ENCODE data around the gene WFS1. TPM values are rescaled to one million over a fixed set of nuclear protein-coding genes. Genes with fewer than 3 reads are reported as not detected.

Gene WFS1
- total and polyA plus RNA-seq, 2 of the 13 experiments (the other 11 are each of a cell fraction or from before 2014, with no cell fraction given), result 39.1 to 42.2 TPM

DNA sequence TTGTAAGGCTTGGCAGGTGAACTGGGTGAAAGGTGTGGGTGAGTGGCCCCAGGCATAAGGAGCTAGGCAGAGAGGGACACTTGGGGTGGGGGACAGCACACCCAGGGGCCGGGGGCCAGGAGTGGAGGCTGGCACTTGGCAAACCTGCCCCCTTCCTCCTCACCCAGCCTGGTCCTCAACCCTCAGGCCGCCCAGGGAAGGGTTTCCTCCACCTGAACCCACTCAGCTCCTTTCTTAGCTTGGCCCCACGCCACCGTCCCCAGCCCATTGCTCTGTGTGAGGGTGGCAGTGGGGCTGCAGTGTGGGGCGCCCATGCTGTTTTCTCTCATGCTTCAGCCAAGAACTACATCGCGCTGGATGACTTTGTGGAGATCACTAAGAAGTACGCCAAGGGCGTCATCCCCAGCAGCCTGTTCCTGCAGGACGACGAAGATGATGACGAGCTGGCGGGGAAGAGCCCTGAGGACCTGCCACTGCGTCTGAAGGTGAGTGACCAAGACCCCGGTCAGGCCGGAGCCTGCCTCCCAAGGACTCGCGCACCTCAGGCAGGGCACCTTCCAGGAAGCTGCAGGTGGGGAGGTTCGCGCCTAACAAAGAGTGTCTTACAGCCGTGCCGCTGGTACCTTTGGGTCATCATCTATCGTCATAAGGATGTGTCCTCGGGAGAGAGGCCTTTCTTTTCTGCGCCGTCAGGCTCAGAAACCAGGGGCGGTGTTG lies 25.2 kb downstream of the WFS1 start:
- ChIA-PET CTCF (ENCODE audit: low intra/inter-chr PET ratio, low total read pairs) (no interaction called here), POLR2A (no interaction called here)
- Histone ChIP-seq H3K27me3 (ENCODE audit: control insufficient read depth in 1 of 2, insufficient read depth in 2 of 2, low read length in 2 of 2) (no peaks in the 10 kb centered on the region), H3K79me2 (ENCODE audit: insufficient read depth, low read length) (no peaks in the 10 kb centered on the region), H3K4me2 (ENCODE audit: low read depth, low read length) (no peak overlapping the region), H3K9me3 (ENCODE audit: low read length) (no peaks in the 10 kb centered on the region), H4K20me1 (ENCODE audit: insufficient read depth, low read length) (no peaks in the 10 kb centered on the region), H3K4me1 (ENCODE audit: insufficient read depth, low read length) (no peaks in the 10 kb centered on the region), H3K27ac (ENCODE audit: extremely low read length, insufficient read depth, low read length) (no peak overlapping the region), H3K4me3 (replicated peaks in 1 of 3; ENCODE audit: insufficient read depth in 1 of 3, low read depth in 2 of 3, low read length in 3 of 3) (no peak overlapping the region), H3K36me3 (replicated peaks in 1 of 2; ENCODE audit: control insufficient read depth in 1 of 2, insufficient read depth in 2 of 2, low read length in 2 of 2) (peaks cover 41 to 80% of the 10 kb centered on the region in 2 experiments), H2AFZ (ENCODE audit: low read length) (no peak overlapping the region), H3K9ac (ENCODE audit: insufficient read depth, low read depth, low read length) (no peak overlapping the region)
- no peak for ATAC-seq
- no peak for DNase-seq (ENCODE audit: low spot score)
- TF ChIP-seq AGO2 (optimal IDR thresholded peaks at IDR 0.05; ENCODE audit: low read depth, low read length), result peak; percentile 29
- TF ChIP-seq, protein P1, sequence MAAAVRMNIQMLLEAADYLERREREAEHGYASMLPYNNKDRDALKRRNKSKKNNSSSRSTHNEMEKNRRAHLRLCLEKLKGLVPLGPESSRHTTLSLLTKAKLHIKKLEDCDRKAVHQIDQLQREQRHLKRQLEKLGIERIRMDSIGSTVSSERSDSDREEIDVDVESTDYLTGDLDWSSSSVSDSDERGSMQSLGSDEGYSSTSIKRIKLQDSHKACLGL (CRISPR knock-in tag; IDR thresholded peaks at IDR 0.05), result no peak
- in situ Hi-C loops (cut with HindIII; ENCODE audit: extremely low pct_ligation_motif_present, low pct_unique_long_range_greater_than_20kb) (no loop called here), intact Hi-C loops (cut with micrococcal nuclease; ENCODE audit: unreplicated experiment) (no loop called here)
- WGBS (ENCODE audit: low lambda C conversion rate), result 96% methylated on average over 24 of the region's 27 CpGs
- FAIRE-seq, result no peak
- no TSS peak for BruUV-seq (replicated peaks)

DNA sequence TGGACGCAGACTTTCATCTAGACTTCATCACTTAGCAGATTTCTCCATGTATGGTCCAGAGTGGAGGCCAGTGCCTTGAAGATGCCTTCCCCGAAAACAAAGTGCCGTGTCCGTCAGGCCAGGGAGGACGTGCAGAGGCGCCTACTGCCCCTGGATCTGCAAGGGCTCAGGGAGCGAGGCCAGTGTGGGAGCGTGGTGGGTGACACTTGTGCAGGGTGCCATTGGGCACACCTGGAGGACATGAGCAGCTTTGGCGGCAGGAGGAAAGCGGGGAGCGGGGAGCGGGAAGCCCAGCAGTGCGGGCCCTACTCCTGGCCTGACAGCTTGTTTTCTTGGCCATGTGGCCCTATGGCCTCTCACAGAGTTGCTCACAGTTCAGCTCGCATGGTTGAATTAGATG lies 25.8 kb downstream of the WFS1 start:
- CTCF ChIA-PET (ENCODE audit: low intra/inter-chr PET ratio, low total read pairs), result no interaction called here
- Histone ChIP-seq H3K36me3 (replicated peaks in 1 of 2; ENCODE audit: control insufficient read depth in 1 of 2, insufficient read depth in 2 of 2, low read length in 2 of 2) (peaks cover 41 to 79% of the 10 kb centered on the region in 2 experiments), H3K27me3 (ENCODE audit: control insufficient read depth in 1 of 2, insufficient read depth in 2 of 2, low read length in 2 of 2) (no peaks in the 10 kb centered on the region), H3K4me3 (replicated peaks in 1 of 3; ENCODE audit: insufficient read depth in 1 of 3, low read depth in 2 of 3, low read length in 3 of 3) (no peak overlapping the region), H3K9me3 (ENCODE audit: low read length) (no peaks in the 10 kb centered on the region), H3K9ac (ENCODE audit: insufficient read depth, low read depth, low read length) (no peak overlapping the region), H3K4me1 (ENCODE audit: insufficient read depth, low read length) (no peaks in the 10 kb centered on the region), H3K4me2 (ENCODE audit: low read depth, low read length) (no peak overlapping the region), H3K27ac (ENCODE audit: extremely low read length, insufficient read depth, low read length) (no peak overlapping the region), H2AFZ (ENCODE audit: low read length) (no peak overlapping the region), H3K79me2 (ENCODE audit: insufficient read depth, low read length) (no peaks in the 10 kb centered on the region), H4K20me1 (ENCODE audit: insufficient read depth, low read length) (no peaks in the 10 kb centered on the region)
- no TSS peak for BruUV-seq (replicated peaks)
- intact Hi-C loops (cut with micrococcal nuclease; ENCODE audit: unreplicated experiment), result no loop called here
- ATAC-seq (no peak), DNase-seq (ENCODE audit: low spot score) (no peak), FAIRE-seq (no peak)
- WGBS (ENCODE audit: low lambda C conversion rate), result 98% methylated on average over 10 of the region's 14 CpGs
- POLR2A ChIA-PET, result no interaction called here
- in situ Hi-C loops (cut with HindIII; ENCODE audit: extremely low pct_ligation_motif_present, low pct_unique_long_range_greater_than_20kb), result no loop called here
- TF ChIP-seq ZNF235 (CRISPR knock-in tag; IDR thresholded peaks at IDR 0.05; ENCODE audit: borderline replicate concordance) (no peak), GFI1 (CRISPR knock-in tag; IDR thresholded peaks at IDR 0.05; ENCODE audit: borderline replicate concordance) (no peak), GLI4 (CRISPR knock-in tag; IDR thresholded peaks at IDR 0.05; ENCODE audit: borderline replicate concordance) (no peak), ZNF256 (CRISPR knock-in tag; conservative IDR thresholded peaks at IDR 0.05) (no peak), RFXANK (CRISPR knock-in tag; IDR thresholded peaks at IDR 0.05) (no peak), JUN (CRISPR knock-in tag; IDR thresholded peaks at IDR 0.05) (no peak), ATF7-NPFF (CRISPR knock-in tag; IDR thresholded peaks at IDR 0.05; ENCODE audit: low read depth) (no peak), ZBTB8A (CRISPR knock-in tag; IDR thresholded peaks at IDR 0.05; ENCODE audit: borderline replicate concordance, low read depth) (no peak), ZNF678 (CRISPR knock-in tag; IDR thresholded peaks at IDR 0.05) (no peak), PRMT3 (CRISPR knock-in tag; IDR thresholded peaks at IDR 0.05; ENCODE audit: borderline replicate concordance, low read depth) (no peak), ZNF577 (CRISPR knock-in tag; IDR thresholded peaks at IDR 0.05; ENCODE audit: borderline replicate concordance, low read depth) (no peak)
- TF ChIP-seq, protein P2, sequence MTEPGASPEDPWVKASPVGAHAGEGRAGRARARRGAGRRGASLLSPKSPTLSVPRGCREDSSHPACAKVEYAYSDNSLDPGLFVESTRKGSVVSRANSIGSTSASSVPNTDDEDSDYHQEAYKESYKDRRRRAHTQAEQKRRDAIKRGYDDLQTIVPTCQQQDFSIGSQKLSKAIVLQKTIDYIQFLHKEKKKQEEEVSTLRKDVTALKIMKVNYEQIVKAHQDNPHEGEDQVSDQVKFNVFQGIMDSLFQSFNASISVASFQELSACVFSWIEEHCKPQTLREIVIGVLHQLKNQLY (CRISPR knock-in tag; IDR thresholded peaks at IDR 0.05), result no peak
- TF ChIP-seq, protein P3, sequence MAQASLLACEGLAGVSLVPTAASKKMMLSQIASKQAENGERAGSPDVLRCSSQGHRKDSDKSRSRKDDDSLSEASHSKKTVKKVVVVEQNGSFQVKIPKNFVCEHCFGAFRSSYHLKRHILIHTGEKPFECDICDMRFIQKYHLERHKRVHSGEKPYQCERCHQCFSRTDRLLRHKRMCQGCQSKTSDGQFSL (CRISPR knock-in tag; IDR thresholded peaks at IDR 0.05), result no peak
- TF ChIP-seq, protein P4, sequence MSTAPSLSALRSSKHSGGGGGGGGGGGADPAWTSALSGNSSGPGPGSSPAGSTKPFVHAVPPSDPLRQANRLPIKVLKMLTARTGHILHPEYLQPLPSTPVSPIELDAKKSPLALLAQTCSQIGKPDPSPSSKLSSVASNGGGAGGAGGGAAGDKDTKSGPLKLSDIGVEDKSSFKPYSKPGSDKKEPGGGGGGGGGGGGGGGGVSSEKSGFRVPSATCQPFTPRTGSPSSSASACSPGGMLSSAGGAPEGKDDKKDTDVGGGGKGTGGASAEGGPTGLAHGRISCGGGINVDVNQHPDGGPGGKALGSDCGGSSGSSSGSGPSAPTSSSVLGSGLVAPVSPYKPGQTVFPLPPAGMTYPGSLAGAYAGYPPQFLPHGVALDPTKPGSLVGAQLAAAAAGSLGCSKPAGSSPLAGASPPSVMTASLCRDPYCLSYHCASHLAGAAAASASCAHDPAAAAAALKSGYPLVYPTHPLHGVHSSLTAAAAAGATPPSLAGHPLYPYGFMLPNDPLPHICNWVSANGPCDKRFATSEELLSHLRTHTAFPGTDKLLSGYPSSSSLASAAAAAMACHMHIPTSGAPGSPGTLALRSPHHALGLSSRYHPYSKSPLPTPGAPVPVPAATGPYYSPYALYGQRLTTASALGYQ (CRISPR knock-in tag; IDR thresholded peaks at IDR 0.05), result no peak
